Left cardiac atrium (tissue), 4 donors: ENCODE results near the gene NUDT8. TPM values are rescaled to one million over a fixed set of nuclear protein-coding genes. Genes with fewer than 3 reads are reported as not detected.

Source experiments
- ATAC-seq, 2 donors: fragments of 200-7000 bp; cut with Tn5 transposase; one replicate each; pipeline ENCODE4 v1.9.1; 2020; ENCODE audit warnings: mild to moderate bottlenecking in 2 of 2, moderate library complexity in 2 of 2
- DNase-seq: peaks from one replicate; pipeline ENCODE4 v3.0.0-alpha.2; 2020
- intact Hi-C, 2 donors: fragments of 100-400 bp; cut with DNase I; formaldehyde crosslinking; loops; one replicate each; pipeline versions ENCODE4 v1.14.1 to v1.15.1; 2022 to 2023
- long read RNA-seq: library from polyadenylated mRNA; unstranded; transcript quantifications from one replicate; pipeline ENCODE4 v2.0.0, GENCODE V29; 2021
- total RNA-seq, 2 donors: library from RNA; stranded (reverse); fragmentation: NEBNext Ultra II Directional; extraction: Animal tissue kit (Norgen Biotek cat#: 25700); gene quantifications; one replicate each; pipeline ENCODE4 v1.2.1, GENCODE V29; 2021
- donor health status: DM: no; HTN: yes; CAD: no.
- donor health status: DM: no; HTN: yes; CAD: no; lungs with severe emphysema.
- donor health status: DM: yes; HTN: yes; CAD: no.
- donor health status: Dilated cardiomyopathy.

Gene NUDT8
- total RNA-seq, result 10 to 100 TPM; 60.1 to 61.7 TPM
- long read RNA-seq, transcript NUDT8-202 (4 exons, 728 nt), result major isoform, 8 of 11 reads
- long read RNA-seq, partial matches to known transcripts, result 2 of 11 reads
- long read RNA-seq, other reads (novel, unspliced or antisense), result 0 of 11 reads

DNA sequence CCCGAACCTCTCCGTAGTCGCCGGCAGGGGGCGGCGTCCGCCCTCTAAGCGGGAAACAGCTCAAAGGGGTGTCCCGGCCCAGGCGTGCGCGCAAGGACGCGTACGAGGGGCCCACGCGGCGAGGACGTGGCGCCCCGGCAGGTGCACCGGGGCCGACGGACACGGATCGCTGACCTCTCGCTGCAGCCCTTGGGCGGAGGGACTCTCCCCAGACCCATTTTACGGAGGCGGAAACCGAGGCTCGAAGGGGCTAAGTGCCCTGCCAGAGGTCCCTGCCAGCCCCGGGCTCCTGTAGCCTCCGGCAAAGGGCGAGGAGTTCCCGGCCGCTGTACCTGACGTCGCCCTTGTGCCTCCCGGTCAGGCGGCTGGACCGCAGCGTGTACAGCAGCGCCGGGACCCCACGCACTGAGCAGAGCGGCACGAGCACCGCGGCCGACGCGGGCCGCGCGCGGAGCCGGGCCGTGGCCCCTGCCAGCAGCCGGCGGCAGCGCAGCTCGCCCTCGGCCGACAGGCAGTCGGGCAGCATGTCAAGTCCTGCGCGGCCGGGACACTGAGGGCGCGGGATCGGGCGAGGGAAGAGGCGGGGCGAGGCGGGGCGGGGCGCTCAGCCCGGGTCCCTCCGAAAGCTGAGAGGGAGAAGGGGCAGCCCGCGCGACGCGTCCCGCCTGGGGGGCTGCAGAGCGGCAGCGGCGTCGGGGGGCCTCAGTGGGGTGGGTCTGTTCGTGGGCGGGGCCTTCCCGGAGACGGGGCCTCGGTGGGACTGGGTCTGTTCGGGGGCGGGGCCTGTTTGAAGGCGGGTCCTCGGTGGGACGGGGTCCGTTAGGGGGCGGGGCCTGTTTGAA is at the start of gene NUDT8:
NUDT8 (minus strand) TSS at position 552 of the 842 bp plus-strand sequence; CDS start at position 526, 26 bp downstream.
- DNase-seq (peak; percentile 86), ATAC-seq (peak; percentile 76 to 77)
- intact Hi-C loops, result no loop called here

- intact Hi-C loops, result no loop called here
- no peak for DNase-seq
- no peak for ATAC-seq
Observed at GRCh38 chr11:67675058-67675747, 45.5 kb upstream of the NUDT8 start.

GRCh38 chr11:67674442-67674871 is 44.7 kb upstream of the NUDT8 start, which contains the start of gene ALDH3B2:
Gene ALDH3B2 (minus strand): TSS chr11:67674623. CDS start chr11:67666935, 7,688 bp downstream.
- no peak for DNase-seq
- ATAC-seq, result no peak
- intact Hi-C loops, result no loop called here

DNA sequence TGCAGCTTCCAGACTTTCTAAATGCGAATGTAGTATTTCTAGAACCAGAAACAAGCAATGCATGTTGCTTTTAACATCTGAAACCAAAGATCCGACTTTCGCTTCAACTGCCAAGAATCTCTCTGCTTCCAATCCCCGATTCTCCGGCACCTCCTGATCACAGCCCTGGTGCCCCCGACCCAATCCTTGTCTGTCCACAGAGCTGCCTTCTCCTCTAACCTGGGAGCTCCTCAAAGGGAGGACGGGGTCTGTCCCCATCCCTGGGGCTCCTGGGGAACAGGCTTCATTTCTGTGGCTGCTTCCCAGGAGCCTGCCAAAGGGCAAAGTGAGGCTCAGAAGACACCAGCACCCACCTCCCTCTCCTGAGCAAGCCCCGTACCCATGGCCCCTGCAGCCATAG is 44.2 kb upstream of the NUDT8 start:
- intact Hi-C loops, result no loop called here
- DNase-seq (no peak), ATAC-seq (no peak)

GRCh38 chr11:67673358-67673757 is 43.6 kb upstream of the NUDT8 start:
- DNase-seq, result no peak
- ATAC-seq, result no peak
- intact Hi-C loops, result no loop called here

DNA sequence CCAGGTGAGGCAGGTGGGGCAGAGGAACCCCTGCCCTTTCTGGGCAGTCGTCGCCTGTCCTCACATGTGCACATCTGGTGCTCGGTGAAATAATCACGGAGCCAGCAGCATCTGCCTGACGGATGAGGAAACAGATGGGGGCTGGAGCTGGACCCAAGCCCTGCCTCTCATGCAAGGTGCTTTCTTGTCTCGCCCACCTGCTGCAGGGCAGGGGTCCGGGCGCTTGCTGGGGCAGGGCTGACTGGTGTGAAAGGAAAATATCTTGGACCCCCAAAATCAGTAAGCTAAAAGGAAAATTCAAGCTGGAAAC is 41.4 kb upstream of the NUDT8 start:
- intact Hi-C loops, result no loop called here
- DNase-seq (no peak), ATAC-seq (no peak)

DNA sequence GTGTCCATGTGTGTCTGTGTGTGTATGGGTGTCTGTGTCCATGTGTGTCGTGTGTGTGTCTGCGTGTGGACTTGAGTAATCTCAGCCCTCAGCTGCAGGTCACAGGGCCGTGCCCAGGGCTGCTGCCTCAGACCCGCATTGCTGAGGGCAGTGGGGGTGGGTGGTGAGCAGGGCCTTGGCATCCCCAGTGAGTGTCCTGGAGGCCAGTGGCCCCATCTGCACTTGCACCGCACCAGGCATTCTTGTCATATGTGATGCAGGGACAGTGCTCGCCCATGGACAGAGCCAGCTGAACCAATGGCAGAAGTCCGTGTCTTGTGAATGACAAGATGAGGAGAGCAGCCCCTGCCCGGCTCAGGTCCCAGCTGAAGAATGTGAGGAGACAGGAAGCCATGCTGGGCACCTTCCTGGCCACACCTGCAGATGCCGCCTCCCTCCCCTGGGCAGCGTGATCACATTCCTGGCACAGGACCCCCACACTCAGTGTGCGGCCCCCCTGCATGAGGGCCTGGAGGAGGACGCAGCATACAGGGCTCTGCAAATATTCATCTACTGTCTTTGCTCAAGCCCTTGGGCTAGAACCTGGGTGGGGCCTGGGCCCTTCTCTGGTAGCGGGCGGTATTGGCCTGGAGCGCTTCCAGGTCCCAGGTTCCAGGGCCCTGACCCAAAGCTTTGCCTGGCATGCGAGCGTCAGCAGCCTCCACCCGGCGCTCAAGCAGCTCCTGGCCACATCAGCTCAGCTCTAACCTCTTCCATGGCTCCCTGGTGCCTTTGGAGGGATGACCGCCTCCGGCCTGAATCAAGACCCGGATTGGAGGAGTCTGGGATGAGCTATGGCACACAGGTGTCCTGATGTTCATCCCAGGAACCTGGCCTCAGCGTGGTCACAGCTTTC is 40.8 kb upstream of the NUDT8 start:
- ATAC-seq, result no peak
- intact Hi-C loops, result no loop called here
- DNase-seq, result no peak

GRCh38 chr11:67668192-67668551 is 38.4 kb upstream of the NUDT8 start:
- intact Hi-C loops, result no loop called here
- ATAC-seq, result no peak
- no peak for DNase-seq

- DNase-seq (no peak), ATAC-seq (no peak)
- intact Hi-C loops, result no loop called here
Observed at GRCh38 chr11:67667490-67668191, 37.9 kb upstream of the NUDT8 start.

- ATAC-seq, result no peak
Observed at GRCh38 chr11:67666676-67667489, 37.1 kb upstream of the NUDT8 start.

DNA sequence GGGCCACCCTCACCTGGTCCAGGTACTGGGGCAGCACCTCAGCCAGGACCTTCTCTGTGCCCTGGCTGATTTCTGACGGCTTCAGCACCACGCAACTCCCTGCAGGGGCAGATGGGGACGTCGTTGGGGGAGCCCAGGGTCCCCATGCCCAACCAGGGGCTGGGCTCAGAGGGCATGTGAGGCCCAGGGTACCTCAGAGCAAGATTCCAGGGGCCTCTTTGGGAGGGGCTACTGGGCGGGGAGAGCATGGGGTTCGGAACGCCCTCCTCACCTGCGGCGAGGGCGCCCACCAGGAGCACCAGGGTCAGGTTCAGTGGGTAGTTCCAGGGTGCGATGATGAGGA is 36.5 kb upstream of the NUDT8 start:
- no peak for DNase-seq
- no peak for ATAC-seq
- intact Hi-C loops, result no loop called here

More at GRCh38 chr11:67666676-67667489, 37.1 kb upstream of the NUDT8 start:
- intact Hi-C loops, result no loop called here
- DNase-seq, result no peak

GRCh38 chr11:67665541-67666302 is 36.0 kb upstream of the NUDT8 start:
- intact Hi-C loops, result no loop called here

GRCh38 chr11:67664696-67665540 is 35.2 kb upstream of the NUDT8 start:
- ATAC-seq, result peak in 1 of 2 donors; percentile 10

More at GRCh38 chr11:67665541-67666302, 36.0 kb upstream of the NUDT8 start:
- ATAC-seq (peak in 1 of 2 donors; percentile 27), DNase-seq (no peak)

GRCh38 chr11:67664213-67664585 is 34.5 kb upstream of the NUDT8 start:
- ATAC-seq (no peak), DNase-seq (no peak)
- intact Hi-C loops, result no loop called here

More at GRCh38 chr11:67664696-67665540, 35.2 kb upstream of the NUDT8 start:
- DNase-seq, result no peak
- intact Hi-C loops, result no loop called here

DNA sequence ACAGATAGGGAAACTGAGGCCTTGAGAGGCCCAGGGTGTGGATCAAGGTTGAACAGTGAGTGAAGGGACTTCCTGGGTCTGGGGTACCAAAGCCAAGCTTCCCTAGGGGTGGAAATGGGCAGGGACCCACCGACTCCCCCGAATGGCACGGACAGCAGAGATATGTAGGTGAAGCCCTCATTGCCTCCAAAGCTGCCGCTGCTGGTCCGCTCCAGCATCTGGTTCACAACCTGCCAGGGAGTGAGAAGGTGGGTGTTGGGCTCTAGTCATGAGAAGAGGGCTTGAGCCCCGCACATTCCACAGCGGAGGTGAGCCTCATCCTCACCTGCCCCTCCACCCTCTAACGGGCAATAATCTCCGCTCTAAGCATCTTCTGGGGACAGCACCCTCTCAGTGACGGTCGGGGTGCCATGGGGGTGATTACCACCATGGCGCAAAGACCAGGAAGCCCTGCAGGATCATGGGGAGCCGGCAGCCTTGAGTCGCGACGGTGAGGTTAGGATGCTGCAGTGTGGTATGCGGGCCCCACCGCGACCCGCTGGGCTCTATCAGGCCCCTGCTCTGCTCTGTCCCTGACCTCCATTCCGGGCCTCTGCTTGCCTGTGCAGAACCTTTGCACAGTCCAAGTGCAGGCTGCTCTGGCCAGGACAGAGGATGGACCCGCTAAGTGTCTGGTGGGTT is 33.9 kb upstream of the NUDT8 start:
- intact Hi-C loops, result no loop called here
- ATAC-seq, result no peak
- DNase-seq, result no peak
